ENCODE results near the gene CAPZA1.

Gene CAPZA1

GRCh38 chr1:112701227-112702066 lies 81.8 kb downstream of the CAPZA1 start:
- DNase-seq (ENCODE audit: low spot score), result no peak

- DNase-seq (ENCODE audit: low spot score), result no peak
Observed at GRCh38 chr1:112702067-112702395, 82.4 kb downstream of the CAPZA1 start.

DNA sequence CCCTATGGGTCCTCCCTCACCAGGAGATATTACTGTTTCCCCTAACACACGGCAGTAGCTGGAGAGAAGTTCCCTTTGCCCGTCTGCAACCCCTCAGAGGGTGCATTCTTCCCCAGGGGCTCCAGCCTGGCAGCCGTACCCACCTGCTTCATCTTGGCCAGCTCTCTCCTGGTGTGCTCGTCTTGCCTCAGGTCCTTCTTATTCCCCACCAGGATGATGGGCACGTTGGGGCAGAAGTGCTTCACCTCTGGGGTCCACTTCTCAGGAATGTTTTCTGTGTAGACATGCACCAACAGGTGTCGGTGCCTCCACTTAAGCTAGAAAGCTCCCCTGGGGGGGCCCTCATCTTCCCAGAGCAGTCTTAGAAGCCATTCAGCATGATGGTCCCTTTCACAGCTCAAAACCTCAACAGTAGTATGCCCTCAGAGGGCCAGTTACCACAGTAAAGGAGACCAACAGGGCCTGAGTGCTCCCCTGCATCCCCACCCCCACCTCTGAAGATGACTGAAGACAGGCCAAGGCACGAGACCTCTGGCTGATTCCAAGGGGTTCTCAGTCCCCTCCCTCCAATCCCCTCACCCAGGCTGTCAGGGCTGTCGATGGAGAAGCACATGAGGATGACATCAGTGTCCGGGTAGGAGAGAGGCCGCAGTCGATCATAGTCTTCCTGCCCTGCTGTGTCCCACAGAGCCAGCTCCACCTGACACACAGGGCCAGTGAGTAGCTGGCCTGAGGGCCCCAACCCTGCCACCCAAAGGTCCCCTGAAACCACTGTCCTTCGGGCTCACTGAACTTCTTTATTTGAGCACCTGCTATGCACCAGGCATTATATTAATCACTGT lies 83.0 kb downstream of the CAPZA1 start:
- no peak for DNase-seq (ENCODE audit: low spot score)

DNA sequence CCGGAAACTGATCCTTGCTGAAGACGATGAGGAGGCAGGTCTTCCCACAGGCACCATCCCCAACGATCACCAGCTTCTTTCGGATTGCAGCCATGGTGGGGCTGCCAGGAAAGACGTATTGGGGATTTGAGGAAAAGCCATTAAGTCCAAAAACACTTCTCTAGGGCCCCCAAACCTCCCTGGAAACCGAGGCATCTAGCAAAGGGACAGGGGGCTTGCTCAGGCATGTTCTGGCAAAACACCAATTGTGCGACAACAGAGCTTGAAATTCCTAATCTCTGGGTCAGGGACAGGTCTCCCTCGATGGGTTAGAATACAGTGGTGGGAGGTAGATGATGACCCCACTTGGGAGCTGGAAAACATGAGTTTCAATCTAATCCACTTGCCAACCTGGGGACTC lies 84.1 kb downstream of the CAPZA1 start:
- DNase-seq (ENCODE audit: low spot score), result no peak

DNA sequence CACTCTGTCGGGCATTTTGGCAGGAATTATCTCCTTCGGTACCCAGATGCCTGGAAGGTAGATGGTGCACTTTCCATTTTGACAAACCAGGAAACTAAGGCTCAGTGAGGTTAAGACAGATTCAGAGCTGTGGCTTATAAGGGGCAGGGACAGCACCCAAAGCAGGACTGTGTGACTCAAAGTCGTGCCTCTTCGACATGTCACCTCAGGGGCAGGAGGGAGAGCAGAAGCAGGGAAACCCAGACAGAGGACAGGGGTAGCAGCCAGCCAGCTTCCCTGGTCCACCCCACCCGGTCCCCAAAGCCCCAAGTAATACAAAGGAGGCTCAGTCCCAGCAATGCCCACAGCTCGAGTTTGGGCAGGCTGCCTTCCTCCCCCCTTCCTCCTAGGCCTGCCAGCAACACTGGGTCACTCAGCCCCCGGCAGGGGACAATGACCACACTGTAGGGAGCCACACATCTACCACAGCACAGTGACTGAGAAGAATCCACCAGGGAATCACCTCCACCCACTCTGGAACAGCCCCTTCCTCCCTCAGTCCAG lies 84.8 kb downstream of the CAPZA1 start:
- DNase-seq (ENCODE audit: low spot score), result peak; percentile 22

DNA sequence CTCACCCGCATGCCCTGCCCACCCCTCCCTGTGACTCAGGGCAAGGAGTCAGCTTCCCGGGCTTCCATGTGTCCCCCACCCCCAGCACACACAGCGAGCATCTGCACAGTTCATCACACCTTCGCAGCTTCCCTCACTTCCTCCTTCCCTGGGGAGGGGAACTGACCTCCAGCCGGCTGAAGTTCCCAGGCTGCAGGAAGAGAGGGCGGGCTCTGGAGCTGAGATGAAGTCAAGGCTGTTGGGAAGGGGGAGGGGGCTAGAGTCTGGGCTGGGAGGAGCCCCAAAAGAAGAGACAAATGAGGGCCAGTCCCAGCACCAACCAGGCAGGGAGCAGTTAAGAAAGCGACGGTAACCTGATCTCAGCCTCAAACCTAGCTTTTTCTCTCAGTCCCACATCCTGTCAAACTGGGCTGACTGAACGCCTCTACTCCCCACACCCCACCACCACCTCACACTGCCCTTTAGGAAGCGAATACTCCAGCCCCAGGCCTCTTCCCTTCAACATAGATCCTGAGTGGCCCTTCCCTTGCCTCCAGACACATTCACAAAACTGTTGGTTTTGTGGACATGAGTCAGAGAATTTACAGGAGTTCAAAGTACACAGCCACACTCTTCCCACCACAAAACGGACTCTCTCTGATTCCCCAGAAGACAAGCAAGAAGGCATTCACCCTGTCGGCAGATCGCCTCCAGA lies 85.4 kb downstream of the CAPZA1 start:
- peak; percentile 91 for DNase-seq (ENCODE audit: low spot score)

DNA sequence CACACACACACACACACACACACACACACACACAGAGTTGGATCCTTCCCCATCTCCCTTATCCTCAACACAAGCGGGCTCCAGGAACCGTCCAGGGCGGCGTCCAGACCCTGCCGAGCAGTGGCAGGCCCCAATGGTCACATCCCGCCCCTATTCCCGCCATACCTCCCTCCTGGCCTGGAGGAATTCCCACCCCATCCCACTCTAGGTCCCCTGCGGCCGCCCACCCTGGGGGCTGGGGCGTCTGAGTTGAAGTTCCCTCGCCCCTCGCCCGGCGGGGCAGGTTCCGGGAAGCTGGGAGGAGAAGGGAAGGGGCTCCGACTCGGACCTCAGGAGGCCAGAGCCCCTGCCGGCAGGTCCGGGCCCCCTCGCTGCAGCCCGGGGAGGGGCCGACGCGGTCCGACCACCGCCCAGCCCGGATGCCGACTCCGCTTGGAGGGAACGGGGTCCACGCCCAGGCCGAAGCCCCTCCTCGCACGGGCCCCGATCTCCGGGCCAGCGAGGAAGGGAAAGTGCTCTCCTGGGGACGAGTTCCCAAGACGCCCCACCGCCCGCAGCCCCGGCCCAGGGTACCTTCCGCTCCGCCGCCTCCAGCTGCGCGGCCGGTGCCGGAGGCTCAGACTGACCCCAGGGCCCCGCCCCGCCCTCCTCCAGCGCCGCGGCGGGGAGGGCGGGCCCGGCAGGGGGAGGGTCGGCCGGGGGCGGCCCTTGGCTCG lies 87.0 kb downstream of the CAPZA1 start, which contains the start of gene RHOC:
Gene RHOC, minus strand, starts transcription at position 623 of the 716 bp plus-strand sequence. CDS start 3,328 bp downstream, outside the sequence.
- DNase-seq (ENCODE audit: low spot score), result peak; percentile 91

GRCh38 chr1:112707221-112708001 lies 87.8 kb downstream of the CAPZA1 start:
- DNase-seq (ENCODE audit: low spot score), result peak; percentile 91

DNA sequence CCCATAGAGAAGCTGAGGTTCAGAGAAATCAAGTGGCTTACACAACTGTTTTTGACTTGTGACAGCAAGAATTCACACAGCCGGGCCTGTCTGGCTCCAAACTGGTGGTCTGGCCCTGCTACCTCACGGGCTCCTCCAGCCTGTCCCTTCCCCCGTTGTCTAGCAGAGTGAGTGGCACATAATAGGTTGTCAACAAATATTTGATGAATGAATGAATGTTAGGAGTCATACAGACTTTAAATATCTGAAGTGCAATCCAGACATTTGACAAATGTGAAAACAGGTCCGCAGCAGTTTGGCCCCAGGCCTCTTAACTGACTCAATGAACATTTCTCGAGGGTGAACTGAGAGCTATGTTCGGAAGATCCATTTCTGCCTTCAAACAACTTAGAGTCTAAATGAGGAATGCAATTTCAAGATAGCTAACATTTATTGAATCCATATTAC lies 88.4 kb downstream of the CAPZA1 start:
- DNase-seq (ENCODE audit: low spot score), result no peak

DNA sequence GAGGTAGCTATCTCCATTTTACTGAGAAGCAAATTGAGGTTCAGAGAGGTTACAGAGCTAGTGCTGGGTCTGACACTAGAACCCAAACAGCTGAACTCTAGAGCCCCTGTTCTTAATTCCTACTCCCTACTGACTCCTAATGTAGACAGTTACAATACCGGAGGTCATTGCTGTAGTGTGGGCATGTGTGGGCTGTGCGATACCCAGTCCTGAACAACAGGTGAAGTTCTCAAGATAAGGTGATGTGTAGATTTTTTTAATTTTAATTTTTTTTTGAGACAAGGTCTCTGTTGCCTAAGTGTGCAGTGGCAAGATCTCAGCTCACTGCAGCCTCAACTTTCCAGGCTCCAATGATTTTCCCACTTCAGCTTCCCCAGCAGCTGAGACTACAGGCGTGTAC lies 88.9 kb downstream of the CAPZA1 start:
- DNase-seq (ENCODE audit: low spot score), result no peak

DNA sequence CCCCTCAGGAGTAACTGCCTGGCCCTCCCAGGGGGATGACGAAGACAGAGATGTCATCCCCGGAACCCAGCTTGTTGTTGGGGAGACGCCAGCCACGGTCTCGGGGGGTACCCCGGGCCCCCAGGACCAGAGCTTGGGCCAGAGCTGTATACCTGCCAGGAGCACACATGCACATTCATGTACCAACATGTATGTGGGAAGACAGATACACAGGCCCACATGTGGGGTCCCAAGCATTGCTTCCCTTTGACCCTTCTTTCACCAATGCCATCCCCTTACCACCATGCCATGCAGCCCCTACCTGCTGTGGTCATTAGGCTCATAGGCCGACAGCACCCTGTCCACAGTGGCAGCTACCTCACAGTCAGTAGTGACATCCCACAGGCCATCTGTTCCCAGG lies 90.5 kb downstream of the CAPZA1 start:
- DNase-seq (ENCODE audit: low spot score), result no peak

- DNase-seq (ENCODE audit: low spot score), result no peak
Observed at GRCh38 chr1:112710586-112710985, 91.0 kb downstream of the CAPZA1 start.

GRCh38 chr1:112711041-112711440 lies 91.4 kb downstream of the CAPZA1 start:
- no peak for DNase-seq (ENCODE audit: low spot score)

DNA sequence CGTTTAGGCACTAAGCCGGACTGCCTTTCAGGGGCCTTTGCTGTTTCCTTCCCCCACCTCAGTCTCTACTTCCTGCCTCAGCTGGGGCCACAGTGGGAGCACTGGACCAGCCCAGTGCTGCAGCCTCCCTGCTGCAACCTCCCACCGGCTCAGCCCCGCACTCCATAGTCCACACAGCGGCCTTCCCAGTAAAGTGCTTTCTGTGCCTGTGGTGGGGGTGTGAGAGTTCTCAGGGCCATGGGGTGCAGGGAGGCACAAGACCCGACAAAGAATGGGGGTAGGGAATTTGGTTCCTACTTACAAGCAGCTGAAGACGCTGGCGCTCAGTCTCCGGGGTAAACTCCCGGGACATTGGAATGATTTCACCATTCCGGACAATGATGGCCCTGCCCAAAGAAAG lies 92.0 kb downstream of the CAPZA1 start:
- no peak for DNase-seq (ENCODE audit: low spot score)

- DNase-seq (ENCODE audit: low spot score), result no peak
Observed at GRCh38 chr1:112712191-112712590, 92.6 kb downstream of the CAPZA1 start.

DNA sequence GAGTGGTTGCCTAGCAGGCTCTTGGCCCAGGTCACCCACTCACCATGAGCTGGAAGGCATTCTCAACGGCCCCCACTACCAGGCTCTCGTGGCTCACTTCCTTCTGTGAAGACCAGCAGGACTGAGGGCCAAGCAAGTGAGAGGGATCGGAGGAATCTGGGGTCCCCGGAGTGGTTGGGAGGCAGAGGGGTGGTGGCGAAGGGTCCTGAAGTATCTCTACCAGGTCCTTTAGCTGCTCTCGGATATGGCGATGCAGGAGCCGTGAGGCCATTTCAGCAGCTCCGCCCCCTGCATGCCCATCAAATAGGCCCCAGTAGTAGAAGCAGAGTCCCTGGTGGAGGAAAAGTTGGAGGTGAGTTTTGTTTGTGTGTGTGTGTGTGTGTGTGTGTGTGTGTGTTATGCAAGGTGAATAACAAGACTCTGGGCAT lies 93.1 kb downstream of the CAPZA1 start:
- no peak for DNase-seq (ENCODE audit: low spot score)

DNA sequence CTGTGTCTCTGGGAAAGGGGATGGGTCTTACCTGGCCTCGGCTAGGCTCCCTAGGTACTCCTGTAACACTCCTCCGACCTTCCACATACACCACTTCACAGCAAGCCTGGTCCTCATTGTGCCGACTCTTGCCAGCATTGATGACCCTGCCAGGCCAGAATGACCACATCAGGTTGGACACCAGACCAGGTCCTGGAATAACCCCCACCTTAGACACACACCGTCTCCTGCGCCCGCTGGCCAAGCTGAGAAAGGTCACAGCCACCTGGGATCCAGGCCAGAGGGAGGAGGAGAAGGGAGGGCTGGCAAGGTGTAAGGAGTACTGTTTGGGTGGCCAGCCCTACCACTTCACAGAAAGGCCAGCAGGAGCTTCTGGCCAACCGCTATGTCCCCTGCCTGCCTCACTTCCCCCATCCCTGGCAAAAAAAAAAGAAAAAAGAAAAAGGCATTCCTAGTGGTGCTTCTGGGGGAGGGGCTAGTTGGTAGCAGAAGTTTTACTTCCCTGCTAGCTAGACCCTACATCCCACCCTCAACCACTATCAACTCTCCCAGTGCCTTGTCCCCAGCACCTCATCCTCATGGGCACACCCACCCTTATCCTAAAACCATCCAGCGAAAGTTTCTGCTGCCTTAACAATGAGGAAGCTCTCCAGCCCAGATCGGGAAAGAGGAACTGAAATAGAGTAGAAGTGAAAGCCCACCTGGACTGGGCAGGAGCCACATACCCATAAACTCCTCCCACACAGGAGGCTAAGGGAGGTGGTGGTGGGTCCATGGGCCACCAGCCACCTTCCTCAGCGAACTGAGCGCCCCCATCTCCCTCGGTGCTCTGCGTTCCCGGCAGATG lies 94.1 kb downstream of the CAPZA1 start:
- no peak for DNase-seq (ENCODE audit: low spot score)

DNA sequence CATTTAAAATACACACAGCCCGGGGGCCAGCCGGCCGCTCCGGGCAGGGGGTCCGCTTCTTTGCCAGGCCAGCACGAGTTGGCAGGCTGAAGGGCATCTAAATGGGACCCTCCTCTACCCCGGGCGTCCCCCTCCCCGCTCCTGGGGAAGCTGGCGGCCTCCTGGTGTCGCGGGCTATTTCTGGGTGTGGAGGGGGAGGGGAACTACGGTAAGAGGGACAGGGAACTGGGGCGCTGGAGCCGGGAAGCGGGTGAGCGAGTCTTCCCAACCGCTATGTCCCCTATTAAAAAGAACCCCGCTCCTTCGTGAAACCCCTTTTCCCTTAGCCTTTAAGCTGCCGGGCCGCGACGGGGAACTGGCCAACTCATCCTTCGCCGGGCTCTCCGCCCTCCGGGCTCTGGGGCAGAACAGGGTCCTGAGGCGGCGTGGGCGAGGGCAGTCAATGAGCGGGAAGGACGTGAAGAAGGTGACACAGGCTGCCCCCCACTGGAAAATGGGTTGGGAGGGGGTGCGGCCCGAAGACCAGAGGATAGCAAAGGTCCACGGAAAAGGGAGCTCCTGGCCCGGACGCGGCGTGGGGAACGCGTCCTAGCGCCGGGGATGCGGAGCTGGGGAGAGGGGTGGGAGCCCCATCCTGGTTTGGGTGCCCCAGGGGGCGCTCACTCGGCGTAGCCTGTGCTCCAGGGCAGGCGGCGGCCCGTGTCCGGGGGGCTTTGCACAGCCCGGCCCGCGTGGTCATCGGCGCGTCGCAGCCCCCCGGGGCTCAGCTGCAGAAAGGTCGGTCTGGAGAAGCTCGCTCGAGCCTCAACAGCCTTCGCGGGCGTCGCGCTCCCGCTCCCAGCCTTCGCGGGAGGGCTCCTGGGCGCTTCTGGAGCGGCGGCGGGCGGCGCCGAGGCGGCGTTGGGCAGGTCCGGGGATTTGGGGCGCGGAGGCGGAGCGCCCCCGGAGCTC lies 95.0 kb downstream of the CAPZA1 start:
- no peak for DNase-seq (ENCODE audit: low spot score)

All from AG08396 (cell line).